Stimulated activated CD4-positive, alpha-beta T cell treated with anti-CD3 and anti-CD28 coated beads, Interleukin-4, amount 100 ng/mL, for 48 hours (primary cell): Measurements from ENCODE around the gene RCSD1.
"Not testable (repeated sequence)": the region's sequence is repeated elsewhere in the genome, so short reads cannot be mapped to it uniquely, and the experiment has no call there.

ENCODE experiments used
- DNase-seq, 2 donors: peaks; one replicate each; pipeline ENCODE4 v3.0.0-alpha.2; 2020; ENCODE audit warnings: low read depth in 2 of 2

Gene RCSD1

DNA sequence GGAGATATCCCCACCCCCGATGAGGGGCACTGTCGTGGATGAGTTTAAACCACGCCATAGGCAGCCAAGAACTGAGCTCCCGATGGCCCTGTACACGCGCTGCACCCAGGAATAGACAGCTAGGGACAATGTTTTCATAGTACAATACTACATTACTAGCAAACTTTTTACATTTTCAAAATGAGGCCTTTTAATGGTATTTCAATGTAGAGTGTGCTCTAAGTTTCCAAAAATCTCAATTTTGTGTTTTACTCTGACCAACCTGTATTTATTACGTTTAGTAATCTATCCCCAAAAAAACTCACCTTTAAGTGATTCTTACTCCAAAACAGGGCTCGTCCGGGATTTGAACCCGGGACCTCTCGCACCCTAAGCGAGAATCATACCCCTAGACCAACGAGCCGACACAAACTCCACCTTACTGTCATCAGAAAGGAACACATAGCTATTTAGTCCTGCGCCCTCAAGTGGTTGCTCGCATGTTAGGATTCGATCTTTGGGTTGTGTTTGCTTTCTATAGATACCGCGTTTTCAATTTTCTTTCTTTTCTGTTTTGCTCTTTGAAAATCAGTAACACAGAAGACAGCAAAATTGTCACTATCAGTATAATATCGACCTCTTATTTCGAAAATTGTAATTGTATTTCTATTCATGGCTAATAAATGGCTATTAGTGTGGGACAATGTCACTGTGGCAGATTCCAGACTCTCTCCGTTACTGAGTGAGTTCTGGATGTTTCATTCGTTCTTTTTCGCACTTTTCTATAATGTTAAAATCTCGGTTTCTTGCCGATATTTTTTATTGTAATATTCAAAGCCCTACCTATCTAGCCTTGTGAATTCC lies 85.3 kb downstream of the RCSD1 start:
- DNase-seq, result peak; percentile 78 to 91

DNA sequence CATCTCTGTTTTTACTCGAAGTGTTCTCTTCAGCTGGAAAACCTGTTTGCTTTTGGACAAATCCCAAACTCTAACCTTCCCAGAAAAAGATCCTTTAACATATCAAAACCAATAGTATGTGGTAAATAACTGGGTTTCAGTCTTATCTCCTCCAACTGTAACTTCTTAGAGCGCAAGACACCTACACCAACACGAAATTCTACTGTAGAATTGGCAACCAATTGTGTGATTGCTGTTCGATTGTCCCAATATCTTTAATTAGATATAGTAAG lies 85.9 kb downstream of the RCSD1 start:
- DNase-seq, result no peak

DNA sequence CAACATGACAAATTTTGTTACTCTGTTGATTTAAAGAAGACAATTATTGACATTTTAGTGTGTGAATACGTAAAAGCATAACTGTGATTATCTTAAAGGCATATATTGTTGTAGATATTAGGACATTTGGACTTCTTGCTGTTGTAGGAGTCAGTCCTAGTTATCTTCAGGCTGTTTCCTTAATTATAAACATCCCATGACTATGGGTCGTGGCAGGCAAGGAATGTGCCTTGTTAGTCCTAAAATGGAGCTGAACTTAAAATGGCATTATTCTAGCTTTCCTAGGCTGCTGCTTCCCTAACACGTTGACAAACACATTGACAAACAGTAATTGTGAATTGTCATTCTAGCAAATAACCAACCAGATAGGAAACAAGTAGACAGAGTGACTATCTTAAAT lies 87.3 kb downstream of the RCSD1 start:
- DNase-seq, result no peak

DNA sequence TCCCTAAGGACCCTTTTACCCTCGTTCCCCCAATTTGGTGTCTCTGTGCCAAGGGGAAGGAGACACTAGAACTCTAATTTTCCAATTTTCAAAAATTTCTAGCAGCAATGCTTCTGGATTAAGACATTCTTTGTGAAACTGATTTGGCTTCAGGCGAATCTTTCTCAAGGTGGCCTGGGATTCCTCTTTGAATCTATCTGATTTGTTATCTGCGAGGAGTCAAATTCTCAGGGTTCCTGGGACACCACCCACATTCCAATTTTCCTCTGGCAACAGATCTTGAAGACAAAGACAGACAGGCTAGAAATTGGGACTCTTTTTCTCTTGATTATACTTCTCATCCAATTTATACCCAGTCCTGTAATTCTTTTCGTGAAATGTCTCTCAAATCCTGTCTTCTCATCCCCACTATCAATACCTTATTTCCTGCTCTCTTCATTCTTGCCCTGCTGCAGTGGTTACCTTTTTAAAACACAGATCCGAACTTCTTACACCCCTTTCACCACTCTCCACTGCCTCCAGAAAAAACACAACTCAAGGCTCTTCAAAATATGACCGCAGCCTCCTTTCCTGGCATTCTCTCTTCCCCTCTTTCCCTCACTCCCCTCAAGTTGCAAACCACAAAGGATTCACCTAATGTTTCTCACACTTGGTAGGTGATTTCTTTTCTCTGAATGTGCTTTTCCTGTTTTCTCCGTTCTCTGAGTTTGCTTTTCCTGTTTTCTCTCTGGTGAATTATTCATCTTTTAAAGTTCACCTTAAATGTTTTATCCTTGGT lies 89.1 kb downstream of the RCSD1 start:
- DNase-seq, result no peak

DNA sequence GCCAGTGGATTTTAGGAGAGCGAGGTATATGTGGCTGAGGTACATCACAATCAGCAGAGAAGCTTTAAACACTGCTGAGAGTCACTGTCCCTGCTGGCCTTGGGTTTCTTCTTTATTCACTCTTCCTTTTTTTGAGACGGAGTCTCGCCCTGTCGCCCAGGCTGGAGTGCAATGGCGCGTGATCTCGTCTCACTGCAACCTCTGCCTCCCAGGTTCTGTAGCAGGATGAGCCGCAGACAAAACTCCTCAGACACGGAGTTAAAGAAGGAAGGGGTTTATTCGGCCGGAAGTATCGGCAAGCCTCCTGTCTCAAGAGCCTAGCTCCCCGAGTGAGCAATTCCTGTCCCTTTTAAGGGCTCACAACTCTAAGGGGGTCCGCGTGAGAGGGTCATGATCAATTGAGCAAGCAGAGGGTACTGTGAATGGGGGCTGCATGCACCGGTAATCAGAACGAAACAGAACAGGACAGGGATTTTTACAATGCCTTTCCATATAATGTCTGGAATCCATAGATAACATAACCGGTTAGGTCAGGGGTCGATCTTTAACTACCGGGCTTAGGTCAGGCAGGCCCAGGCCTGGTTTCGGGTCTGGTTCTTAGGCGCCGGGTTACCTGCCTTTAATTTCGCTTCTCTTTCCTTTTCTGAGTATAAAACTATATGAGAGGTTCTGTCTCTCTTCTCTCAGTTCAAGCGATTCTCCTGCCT lies 89.8 kb downstream of the RCSD1 start:
- not testable (repeated sequence) for DNase-seq

DNA sequence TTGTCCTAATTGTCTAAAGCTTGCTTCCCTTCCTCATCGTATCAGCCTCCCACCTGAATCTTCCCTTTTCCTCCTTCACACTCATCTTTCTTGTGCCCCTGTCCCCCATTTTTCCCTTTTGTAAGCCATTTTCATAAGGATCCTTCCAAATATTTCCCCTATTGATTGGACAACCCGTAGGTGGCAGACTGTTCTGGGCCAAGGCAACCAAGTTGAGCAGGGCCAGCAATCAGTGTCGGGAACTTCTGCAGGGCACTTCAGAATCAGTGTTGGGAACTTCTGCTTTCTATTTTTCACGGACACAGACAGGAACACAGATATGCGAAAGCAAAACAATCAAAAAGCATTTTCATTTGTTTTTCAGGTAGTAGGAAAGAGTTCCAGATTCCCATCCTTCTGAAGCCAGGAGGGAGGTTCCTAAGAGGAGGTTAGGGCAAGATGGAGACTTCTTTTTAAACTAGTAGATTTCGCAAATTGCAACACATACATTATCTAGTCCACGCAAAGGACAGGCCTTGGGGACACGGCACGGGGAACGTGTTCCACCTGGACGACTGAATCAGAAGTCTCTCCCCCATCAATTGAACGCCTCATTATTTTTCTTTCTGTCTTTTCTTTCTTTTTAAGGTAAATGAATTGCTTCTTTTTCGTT lies 91.1 kb downstream of the RCSD1 start:
- no peak for DNase-seq

DNA sequence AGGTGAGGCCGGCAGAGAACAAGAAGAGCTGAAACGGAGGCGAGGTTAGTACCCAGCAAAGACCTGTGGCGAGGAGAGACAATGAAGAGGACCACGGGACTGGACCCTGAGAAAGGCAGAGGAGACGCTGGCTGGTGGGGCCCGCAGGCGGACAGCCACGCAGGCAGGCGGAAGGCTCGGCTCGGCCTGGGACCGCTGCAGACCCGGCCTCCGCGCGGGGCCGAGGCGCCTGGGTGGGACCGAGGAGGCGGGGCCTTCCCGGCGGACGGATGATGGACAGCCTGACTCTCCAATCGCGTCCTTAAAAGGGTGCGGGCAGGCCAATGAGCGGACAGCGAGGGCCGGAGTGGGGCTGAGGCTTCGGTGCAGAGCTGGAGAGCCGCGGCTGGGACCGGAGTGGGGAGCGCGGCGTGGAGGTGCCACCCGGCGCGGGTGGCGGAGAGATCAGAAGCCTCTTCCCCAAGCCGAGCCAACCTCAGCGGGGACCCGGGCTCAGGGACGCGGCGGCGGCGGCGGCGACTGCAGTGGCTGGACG lies 91.7 kb downstream of the RCSD1 start, which contains the start of gene MPZL1:
MPZL1 (plus strand) TSS at position 366 of the 535 bp plus-strand sequence. CDS start 170 bp downstream, outside the sequence.
- DNase-seq, result peak; percentile 91 to 93

DNA sequence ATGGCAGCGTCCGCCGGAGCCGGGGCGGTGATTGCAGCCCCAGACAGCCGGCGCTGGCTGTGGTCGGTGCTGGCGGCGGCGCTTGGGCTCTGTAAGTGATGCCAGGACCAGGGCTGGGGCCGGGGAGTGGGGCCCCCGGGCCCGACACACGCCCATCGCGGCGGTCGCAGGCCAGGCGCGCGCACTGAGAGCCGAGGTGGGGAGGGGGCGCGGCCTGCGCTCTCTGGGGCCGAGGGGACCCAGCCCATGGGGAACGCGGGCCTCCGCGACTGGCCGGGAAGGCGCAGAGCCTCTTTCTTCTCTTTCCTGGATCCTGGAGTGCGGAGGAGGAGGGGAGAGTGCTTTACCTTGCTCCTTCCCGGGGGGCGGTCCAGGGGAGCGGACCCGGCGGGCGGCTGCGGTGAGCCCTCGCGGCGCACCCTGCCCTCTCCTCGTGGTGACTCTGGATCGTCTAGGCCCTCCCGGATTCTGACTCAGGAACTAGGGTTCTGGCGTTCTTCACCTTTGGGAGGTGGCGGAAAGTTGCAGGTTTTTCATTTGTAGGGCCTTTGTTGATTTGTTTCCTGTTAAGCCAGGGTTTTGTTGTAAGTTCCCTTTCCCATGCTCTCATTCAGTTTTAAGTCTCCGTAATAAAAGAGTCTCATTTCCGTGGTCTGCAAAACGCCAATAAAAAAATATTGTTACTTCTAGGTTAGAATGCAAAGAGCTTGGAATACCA lies 92.3 kb downstream of the RCSD1 start:
- DNase-seq, result no peak

DNA sequence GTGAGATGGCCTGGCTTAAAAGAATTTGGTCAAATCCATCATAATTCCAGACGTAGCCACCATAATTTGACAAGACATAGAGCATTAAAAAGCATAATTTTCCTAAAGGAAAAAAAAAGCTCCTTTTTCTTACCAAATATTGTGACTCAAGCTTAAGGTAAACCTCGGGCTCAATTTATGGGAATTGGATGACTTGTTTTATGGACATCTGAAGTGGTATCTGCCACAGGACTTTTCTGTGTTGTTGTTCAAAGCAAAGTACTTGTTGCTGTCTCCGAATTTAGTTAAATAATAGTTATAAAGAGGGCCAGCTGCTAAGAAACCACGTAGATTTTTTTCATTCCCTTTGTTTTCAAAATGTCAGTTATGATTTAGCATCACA lies 92.8 kb downstream of the RCSD1 start:
- DNase-seq, result no peak

DNA sequence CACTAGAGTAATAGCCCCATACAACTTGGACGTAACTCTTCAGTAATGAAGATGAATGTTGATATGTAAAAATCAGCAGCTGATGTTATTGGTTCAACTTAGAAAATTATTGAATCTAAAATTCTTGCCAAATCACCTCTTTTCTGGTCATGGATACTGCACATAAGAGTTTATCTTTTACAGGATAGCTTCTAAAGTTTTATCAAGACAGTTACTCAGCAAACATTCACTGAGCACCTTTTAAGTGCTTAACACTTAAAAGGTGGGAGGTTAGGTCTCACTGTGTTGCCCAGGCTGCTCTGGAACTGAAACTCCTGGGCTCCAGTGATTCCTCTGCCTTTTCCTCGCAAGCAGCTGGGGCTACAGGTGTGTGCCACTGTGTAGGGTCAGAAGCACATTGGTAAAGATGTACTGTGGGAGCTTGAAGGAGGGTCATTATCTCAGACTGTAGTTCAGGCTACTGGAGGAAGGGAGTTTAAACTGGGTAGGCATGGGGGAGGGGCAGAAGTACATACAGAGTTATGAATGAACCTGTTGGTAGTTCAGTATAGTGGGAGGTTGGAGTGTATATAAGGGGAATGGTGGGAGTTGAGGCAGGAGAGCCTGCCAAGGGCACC lies 93.8 kb downstream of the RCSD1 start:
- no peak for DNase-seq

DNA sequence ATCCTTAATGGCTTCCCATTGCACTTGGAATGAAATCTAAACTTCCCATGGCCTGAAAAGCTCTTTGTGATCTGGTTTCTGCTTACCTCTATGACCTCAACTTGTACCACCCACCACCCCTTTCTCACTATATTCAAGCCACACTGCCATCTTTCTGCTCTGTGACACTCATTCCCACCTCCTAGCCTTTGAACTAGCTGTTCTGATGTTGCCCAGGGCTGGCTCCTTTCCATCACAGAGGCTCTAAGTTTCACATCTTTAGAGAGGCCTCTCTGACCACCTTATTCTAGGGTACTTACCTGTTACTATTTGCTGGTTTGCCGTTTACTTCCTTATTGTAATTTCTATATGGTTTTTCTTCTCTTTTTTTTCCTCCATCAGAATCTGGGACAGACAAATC lies 96.0 kb downstream of the RCSD1 start:
- DNase-seq, result no peak

DNA sequence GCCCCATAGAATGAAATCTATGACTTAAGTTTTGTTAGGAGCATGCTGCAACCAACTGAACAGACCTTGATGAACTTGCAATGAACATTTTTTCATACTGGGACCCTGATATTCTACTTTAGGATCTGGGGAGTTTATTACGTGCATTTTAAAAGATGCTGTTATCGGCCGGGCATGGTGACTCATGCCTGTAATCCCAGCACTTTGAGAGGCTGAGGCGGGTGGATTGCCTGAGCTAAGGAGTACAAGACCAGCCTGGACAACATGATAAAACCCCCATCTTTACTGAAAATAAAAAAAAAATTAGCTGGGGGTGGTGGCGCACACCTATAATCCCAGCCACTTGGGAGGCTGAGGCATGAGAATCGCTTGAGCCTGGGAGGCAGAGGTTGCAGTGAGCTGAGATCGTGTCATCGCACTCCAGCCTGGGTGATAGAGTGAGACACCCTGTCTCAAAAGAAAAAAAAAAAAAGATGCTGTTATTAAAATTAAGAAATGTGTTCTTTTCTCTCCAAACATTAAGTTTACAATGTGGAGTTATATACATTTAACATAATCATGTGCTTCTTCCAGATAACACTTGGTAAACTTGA lies 98.9 kb downstream of the RCSD1 start:
- DNase-seq, result no peak

DNA sequence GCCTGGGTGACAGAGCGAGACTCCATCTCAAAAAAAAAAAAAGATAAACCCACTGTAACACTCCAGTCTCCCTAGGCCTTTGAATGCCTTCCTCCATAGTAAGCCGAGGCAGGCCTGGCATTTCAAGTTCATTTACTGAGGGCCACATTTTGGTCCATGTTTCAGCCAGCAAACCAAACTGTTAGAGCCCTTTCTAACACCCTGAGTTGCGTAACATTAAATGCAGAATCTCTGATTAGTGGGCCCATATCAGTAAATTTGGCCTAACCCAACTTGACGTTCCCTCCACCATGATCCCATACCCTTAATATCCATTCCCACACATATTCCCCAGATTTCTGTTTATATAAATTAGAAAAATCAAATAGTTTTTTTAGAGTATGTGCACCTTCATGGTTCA lies 104.2 kb downstream of the RCSD1 start:
- DNase-seq, result no peak

DNA sequence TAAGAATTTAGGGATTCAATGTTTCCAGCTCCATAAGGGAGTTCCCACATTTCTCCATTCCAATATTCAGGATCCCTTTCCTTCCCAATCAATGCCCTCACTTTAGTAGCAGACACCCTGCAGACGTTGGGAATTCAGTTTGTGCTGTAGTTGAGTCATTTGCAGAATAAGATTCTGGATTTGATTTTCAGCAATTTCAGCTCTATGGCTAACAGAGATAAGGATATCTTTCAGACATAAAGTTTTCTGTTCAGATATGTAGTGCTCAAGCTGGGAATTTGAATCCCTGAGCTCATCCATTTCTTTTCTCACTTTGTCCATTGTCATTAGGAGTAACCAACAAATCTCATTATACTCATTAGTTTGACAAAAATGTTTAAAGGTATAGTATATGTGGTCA lies 104.8 kb downstream of the RCSD1 start:
- DNase-seq, result no peak

DNA sequence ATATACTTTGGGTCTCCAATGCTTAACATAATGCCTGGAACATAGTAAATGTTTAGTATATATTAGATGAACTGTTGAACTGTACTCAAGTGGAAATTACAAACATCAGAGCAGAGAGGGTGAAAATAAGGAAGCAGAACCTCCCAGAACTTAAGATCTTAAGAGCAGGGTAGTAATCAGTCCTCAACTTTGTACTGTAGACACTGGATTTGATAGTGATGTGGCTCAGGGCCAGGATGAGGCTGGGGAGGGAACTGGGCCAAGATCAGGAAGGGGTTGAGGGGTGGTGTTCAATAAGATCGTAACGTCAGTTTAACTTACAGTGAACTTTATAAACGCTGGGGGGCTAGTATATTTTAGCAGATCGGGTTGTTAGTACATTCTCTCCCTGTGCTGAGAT lies 107.1 kb downstream of the RCSD1 start:
- no peak for DNase-seq

DNA sequence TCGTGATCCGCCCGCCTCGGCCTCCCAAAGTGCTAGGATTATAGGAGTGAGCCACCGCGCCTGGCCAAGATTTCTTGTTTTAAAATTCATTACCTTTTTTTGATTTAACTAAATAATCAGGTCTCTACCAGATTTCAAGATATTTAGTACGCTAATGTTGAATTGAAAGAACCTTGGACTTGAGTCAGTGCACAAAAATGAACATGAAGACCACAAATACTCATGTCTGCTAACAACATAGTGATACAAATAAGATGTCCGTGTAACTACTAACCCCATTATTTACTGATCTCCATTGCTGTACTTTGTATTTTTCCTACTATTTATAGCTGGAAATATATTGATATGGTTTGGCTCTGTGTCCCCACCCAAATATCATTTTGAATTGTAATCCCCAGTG lies 108.1 kb downstream of the RCSD1 start:
- DNase-seq, result no peak

DNA sequence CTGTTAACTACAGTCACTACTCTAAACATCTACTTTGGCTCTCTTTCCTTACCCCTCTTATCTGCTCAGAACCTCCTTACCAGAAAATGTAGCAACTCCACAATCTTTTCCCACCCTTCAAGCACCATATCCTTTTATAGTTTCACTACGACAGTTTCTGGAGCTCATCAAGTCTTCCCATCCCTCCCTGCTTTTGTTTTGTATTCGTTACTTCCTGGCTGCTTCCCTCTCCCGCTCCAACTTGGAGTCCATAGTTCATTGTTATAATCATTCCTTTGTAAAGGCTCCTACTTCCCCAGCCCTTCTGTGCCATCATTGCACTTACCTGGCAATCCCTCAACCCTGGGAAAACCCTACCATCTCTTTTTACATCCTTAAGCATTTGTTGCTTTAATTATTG lies 109.7 kb downstream of the RCSD1 start:
- DNase-seq, result no peak

DNA sequence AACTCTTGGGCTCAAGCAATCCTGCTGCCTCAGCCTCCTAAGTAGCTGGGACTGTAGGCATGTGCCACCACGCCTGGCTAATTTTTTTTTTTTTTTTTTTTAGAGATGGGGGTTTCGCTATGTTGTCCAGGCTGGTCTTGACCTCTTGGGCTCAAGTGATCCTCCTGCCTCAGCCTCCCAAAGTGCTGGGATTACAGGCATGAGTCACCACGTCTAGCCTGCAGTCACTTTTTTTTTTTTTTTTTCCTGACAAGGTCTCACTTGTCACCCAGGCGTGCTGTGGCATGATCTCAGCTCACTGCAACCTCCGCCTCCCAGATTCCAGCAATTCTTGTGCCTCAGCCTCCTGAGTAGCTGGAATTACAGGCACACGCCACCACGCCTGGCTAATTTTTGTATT lies 111.1 kb downstream of the RCSD1 start:
- not testable (repeated sequence) for DNase-seq

DNA sequence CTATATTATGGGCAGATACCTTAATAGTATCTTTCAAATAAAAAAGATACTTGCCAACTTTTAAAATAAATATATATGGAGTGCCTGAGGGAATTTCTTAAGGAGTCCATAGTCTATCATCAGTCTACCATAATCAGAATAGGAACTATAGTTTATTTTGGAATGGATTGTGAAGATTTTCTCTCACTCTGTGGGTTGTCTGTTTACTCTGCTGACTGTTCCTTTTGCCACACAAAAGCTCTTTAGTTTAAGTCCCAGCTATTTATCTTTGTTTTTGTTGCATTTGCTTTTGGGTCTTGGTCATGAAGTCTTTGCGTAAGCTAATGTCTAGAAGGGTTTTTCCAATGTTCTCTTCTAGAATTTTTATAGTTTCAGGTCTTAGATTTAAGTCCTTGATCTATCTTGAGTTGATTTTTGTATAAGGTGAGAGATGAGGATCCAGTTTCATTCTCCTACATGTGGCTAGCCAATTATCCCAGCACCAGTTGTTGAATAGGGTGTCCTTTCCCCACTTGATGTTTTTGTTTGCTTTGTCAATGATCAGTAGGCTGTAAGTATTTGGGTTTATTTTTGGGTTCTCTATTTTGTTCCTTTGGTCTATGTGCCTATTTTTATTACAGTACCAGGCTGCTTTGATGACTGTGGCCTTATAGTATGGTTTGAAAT lies 112.5 kb downstream of the RCSD1 start:
- not testable (repeated sequence) for DNase-seq

DNA sequence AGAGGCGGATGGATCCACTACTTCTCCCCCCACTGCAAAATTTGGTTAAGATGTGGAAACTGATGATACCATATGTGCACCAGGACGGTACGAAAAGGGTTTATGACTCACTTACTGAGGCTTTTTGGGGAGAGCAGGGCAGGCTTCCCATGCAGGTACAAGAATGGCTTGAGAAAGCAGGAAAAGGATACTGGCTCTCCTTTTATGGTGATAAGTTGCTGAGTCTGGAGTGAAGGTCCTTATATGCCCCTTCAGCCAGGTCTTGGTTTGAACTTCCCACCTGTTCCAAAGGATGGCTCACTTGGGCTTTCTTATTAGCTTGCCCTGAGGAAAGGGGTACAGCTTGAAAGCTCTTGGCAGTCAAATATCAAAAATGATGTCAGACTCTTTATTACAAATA lies 114.9 kb downstream of the RCSD1 start:
- DNase-seq, result no peak
